SK-MEL-5 (cell line): ENCODE measurements around the gene ALG5. TPM values are rescaled to one million over a fixed set of nuclear protein-coding genes. Genes with fewer than 3 reads are reported as not detected.
A peak's percentile ranks its signal among the peaks of the same experiment; 100 is the strongest.

Experiments
- DNase-seq: peaks from one replicate; pipeline ENCODE4 v3.0.0-alpha.2; 2016; ENCODE audit warnings: low read depth, low spot score
- in situ Hi-C: cut with HindIII; loops from 2 replicates; pipeline ENCODE4 v1.10.0; 2016; ENCODE audit warnings: low sequenced_read_pairs, high pct_unique_total_duplicates, low pct_unique_long_range_greater_than_20kb
- total RNA-seq: library from RNA; depleted of rRNA; stranded (reverse); fragments of >200 nt; shearing (Covaris generic); gene quantifications from 2 replicates; pipeline ENCODE4 v1.2.3, GENCODE V29; 2014

Gene ALG5
- total RNA-seq, 1 experiment from 2014 or later: 68.6 TPM

- no peak for DNase-seq
- in situ Hi-C loops: loop anchor here (25.0 kb wide), 1 partner anchor 136 kb away; no protein-coding TSS in a partner anchor
These were observed 1.3 kb downstream of the ALG5 start for GRCh38 chr13:36997716-36998427.

DNA sequence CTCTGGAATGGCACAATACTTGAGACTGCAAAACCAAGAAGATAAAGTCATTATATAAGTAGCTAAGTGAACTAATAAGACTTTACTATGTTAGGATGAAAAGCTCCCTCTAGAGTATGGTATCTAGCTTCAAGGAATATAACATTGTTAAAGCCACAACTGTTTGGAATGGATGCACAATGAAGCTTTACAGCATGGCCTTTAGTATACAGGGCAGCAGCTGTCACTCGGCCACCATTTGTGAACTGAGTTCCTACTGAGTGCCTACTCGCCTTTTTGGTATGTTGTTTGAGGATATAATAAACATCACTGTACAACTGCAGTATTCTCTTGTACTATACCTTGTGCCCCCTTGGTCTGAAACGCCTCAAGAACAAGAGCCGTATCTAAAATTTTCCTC is 6.8 kb downstream of the ALG5 start:
- no peak for DNase-seq
- in situ Hi-C loops: loop anchor here (25.0 kb wide), 1 partner anchor 130 kb away; no protein-coding TSS in a partner anchor

- DNase-seq: no peak
- in situ Hi-C loops: loop anchor here (25.0 kb wide), 1 partner anchor 124 kb away; no protein-coding TSS in a partner anchor
These were observed 12.5 kb downstream of the ALG5 start for GRCh38 chr13:36986462-36987240.

- in situ Hi-C loops: loop anchor here (25.0 kb wide), 1 partner anchor 119 kb away; no protein-coding TSS in a partner anchor
- peak; percentile 67 for DNase-seq
These were observed 17.9 kb downstream of the ALG5 start for GRCh38 chr13:36981156-36981743.

- DNase-seq: no peak
- in situ Hi-C loops: loop anchor here (25.0 kb wide), 1 partner anchor 117 kb away; no protein-coding TSS in a partner anchor
These were observed 19.6 kb downstream of the ALG5 start for GRCh38 chr13:36979361-36980050.

DNA sequence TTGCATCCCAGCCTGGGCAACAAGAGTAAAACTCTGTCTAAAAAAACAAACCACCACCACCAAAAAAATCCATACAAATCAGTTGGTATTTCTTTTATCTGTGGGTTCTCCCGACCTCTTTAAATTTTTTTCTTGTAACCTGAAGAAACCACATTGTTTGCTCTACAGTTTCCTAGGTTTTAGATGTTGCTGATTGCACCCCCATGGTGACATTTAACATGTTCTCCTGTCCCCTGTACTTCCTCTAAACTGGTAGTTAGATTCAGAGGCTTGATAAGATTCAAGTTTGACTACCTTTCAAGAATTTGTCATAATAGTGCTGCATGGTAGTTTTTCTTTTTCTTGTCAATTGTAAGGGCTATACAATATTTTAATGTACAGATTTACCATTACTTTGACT is 24.0 kb downstream of the ALG5 start:
- DNase-seq: no peak
- in situ Hi-C loops: loop anchor here (25.0 kb wide), 1 partner anchor 113 kb away; no protein-coding TSS in a partner anchor

DNA sequence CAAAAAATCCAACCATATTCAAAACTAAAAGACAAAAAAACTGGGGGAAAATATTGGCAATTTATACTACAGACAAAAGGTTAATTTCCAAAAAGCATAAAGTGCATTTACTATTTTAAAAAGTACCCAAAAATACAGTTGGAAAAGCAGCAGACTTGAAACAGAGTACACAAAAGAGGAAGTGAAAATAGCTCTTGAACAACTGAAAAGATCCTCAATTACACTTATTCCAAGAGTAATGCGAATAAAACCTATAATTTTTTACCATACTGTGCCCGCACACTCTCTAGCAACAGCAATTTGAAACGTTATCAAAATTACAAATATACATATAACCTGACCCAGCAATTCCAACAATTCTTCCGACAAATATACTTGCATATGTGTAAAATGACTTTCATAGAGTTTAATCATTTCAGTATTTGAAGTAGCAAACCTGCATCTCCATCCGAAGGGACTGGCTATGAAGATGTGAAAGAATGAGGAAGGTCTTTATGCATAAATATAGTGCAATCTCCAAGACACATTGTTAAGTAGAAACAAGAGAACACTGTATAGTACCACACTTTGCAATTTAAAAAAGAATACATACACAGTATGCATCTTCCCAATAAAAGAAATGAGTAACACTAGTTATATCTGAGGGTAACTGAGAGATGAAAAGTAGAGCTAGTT is 25.4 kb downstream of the ALG5 start:
- in situ Hi-C loops: no loop called here
- DNase-seq: no peak

- DNase-seq: no peak
- in situ Hi-C loops: no loop called here
These were observed 26.1 kb downstream of the ALG5 start for GRCh38 chr13:36973009-36973408.

- in situ Hi-C loops: no loop called here
These were observed 32.7 kb downstream of the ALG5 start for GRCh38 chr13:36966404-36966803.

DNA sequence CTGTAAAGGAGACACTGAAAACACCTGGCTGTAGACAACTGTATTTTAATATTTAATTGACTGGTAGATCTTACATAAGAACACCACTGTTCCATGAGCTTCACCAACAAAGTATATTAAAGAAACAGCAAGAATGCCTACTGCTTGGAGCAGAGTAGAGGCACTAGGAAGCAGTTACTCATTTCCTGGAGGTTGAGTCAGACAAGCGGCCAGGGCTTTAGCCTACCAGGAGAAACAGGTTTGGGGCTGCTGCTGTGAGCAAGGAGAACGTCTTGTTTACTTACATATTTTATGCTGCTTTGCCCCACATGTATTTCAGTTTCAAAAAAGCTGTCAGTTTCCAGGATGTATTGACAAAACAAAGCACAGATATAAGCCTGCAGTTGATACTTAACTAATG is 33.4 kb downstream of the ALG5 start:
- no peak for DNase-seq
- in situ Hi-C loops: no loop called here

More at GRCh38 chr13:36966404-36966803, 32.7 kb downstream of the ALG5 start:
- no peak for DNase-seq

DNA sequence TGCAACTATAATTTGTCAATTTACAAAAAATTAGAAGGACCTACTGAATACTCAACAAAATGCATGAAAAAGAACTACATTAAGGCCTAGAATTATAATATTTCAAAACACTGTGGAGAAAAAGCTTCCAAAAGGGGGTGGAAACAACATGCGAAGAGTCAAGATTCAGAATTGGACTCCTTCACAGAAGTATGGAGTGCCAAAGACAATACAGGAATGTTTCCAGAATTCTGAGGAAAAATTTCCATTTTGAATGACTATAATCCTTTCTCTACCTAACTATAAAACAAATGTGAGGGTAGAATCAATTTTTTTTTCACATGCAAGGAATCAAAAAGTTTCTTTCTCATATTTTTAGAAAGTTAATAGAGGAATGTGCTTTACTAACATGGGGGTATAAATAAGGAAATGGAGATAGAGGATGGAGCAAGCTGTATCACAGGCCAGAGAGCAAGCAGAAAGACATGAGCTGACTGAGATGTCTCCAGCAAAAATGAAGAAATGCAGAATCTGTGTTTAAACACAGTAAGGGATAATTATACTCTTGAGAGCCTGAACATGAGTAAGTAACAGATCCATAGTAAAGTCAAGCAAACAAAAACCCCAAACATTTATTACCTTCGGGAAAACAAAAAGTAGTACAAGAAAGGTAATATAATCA is 39.6 kb downstream of the ALG5 start:
- DNase-seq: no peak

GRCh38 chr13:36954542-36954941 is 44.6 kb downstream of the ALG5 start:
- in situ Hi-C loops: no loop called here
- DNase-seq: no peak

More for the DNA sequence above, 39.6 kb downstream of the ALG5 start:
- in situ Hi-C loops: no loop called here

DNA sequence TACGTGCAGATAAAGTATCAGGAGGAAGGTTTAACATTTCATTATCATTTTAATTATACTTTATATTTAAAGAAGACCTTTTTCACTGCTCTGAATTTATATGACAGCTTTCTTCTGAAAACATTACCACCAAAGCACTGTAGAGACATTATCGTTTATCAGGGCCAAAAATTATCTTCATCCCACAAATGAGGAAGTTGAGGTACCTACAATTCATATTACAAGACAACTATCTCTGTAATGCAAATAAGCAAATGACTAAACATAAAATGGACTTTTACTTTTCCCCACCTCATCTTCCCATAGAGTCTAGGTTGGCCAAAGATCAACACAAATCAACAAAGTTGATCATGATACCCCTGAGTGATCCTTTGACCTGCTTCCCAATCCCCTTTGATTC is 48.2 kb downstream of the ALG5 start:
- no peak for DNase-seq
- in situ Hi-C loops: no loop called here

- in situ Hi-C loops: no loop called here
These were observed 48.8 kb downstream of the ALG5 start for GRCh38 chr13:36950330-36950729.

GRCh38 chr13:36945078-36945477 is 54.1 kb downstream of the ALG5 start:
- in situ Hi-C loops: no loop called here
- DNase-seq: peak; percentile 96

More at GRCh38 chr13:36950330-36950729, 48.8 kb downstream of the ALG5 start:
- no peak for DNase-seq

GRCh38 chr13:36925603-36926002 is 73.5 kb downstream of the ALG5 start:
- DNase-seq: no peak
- in situ Hi-C loops: no loop called here

GRCh38 chr13:36924001-36924400 is 75.1 kb downstream of the ALG5 start:
- no peak for DNase-seq
- in situ Hi-C loops: no loop called here
